ENCODE results near the gene TMEM72.

Gene TMEM72

GRCh38 chr10:44956717-44957706 is 45.9 kb downstream of the TMEM72 start:
- no peak for DNase-seq

GRCh38 chr10:44958196-44958897 is 47.2 kb downstream of the TMEM72 start:
- DNase-seq: no peak

GRCh38 chr10:44958898-44959246 is 47.7 kb downstream of the TMEM72 start:
- DNase-seq: no peak

GRCh38 chr10:44959247-44960087 is 48.3 kb downstream of the TMEM72 start, which contains the start of gene RASSF4:
RASSF4 (plus strand) TSS chr10:44959802; CDS start chr10:44970203, 10,401 bp downstream.
- DNase-seq: peak; percentile 64

DNA sequence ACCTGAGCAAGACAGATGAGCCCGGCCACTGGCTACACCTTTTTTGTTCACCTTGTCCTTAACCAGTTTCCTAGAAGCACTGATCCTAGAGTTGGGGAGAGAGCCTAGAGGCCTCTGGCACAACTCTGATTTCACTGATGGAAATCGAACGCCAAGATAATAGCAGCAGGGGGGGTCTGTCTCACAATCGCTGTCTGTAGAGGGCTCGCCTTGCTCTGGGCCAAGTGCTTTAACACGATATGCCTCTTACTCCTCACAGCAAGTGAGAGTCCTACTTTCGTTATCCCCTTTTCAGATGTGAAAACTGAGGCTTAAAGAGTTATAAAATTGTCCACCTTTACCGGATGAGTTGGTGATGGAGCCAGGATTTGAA is 48.9 kb downstream of the TMEM72 start:
- no peak for DNase-seq

DNA sequence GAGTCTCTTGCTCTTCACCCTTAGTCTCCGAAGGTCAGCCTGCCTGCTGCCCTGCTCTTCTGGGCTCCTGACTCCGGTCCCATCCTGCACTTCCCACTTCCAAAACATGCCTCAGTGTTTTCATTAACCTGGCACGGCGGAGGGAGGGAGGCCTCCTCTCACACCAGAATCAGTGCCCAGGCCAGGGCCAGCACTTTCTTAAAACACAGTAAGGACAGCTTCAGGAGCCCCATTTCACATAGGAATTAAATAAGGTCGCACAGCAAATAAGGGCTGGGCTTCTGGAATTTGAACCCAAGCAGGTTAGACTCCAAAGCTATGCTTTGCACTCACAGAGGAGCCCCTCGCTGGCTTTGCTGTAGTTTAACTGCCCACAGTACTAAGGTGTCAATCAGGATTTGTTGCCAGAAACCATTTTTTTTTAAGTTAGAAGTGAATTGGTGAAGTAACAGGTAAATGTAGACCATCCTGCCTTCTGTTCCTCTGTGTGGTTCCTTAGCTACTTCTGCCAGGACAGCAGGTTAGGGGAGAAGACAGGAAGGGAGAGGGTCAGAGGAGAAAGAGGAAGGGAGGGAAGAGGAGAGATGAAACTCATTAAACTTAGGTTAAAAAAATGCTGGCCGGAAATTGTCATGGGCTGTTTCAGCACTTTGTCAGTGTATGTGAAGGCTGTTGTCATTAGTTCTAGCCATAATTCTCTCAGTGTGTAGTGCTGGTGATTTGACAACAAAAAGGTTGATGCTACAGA is 49.5 kb downstream of the TMEM72 start:
- no peak for DNase-seq

DNA sequence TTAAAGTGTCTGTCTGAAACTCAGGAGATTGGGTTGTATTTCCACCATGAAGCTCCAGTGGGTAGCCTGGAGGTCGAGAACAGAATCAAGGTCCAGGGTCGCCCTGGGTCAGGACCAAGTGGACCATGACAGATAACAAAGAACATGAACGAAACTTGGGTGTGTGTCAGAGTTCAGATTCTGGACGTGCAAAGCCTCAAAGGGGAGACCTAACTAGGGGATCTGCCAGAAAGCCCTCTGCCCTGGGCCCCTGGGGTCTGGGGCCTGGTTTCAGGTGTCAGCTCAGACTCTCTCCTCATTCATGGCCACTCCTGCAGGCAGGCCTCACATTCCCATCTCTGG is 50.1 kb downstream of the TMEM72 start:
- no peak for DNase-seq

GRCh38 chr10:44961931-44962750 is 51.0 kb downstream of the TMEM72 start:
- no peak for DNase-seq

DNA sequence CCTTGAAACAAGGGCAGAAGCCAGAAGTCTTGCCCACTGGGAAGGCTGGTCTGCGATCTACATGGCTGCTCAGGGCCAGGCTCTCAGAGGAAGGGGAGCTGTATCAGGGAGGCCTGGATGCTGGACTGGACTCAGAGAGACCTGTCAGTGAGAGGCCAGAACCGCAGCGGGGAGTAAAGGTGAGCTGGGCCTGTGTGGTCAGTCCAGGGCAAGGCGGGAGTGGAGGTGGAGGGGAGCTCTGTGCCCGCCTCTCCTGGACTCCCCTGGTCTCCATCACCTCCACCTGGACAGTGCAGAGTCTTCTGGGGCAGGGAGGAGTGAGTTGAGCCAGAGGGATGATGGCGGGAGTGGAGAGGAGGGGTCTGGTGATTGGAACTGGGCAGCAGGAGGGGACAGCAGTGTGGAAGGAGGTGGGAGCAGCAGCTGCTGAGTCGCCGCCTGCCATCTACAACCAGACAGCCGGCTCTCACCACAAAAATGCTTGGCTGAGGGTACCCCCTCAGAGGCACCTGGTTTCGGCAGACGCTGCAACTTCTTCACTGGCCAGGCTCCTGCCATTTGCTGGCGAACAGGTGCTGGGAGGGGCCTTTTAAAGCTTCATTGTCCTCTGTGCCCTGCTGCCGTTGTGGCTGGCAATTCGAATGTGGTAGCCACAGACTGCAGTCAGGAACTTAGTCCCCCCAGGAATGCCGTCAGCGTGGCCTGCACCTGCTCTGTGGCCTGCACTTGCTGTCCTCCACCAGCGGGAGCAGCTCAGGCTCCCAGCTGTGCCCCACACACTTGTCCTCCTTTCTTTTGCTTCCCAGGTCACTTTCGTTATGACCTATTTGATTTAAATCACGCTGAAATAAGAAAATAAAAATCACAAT is 52.0 kb downstream of the TMEM72 start:
- DNase-seq: no peak

GRCh38 chr10:44963772-44964633 is 52.9 kb downstream of the TMEM72 start:
- no peak for DNase-seq

GRCh38 chr10:44965104-44965503 is 54.0 kb downstream of the TMEM72 start:
- DNase-seq: no peak

DNA sequence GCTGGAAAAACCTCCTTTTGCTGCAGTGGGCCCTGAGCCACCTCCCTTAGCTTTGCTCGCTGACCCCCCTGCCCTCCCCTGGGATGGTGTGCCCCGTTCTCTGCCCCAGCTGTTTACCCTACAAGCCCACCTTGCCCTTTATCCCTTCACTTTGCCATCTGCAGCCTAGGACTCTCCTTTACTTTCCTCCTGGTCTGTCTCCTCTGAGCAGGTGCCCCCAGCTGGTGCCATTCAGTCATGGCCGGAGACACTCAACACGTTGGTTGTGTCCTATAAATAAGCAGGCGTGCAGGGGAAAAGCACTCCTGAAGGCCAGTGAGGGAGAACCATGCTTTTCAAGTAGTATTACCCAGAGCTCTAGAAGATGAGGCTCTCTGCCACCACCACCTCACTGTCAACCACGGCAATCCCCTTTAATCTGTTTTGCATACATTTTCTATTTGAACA is 54.5 kb downstream of the TMEM72 start:
- no peak for DNase-seq

- DNase-seq: no peak
Observed at GRCh38 chr10:44966129-44966815, 55.1 kb downstream of the TMEM72 start.

DNA sequence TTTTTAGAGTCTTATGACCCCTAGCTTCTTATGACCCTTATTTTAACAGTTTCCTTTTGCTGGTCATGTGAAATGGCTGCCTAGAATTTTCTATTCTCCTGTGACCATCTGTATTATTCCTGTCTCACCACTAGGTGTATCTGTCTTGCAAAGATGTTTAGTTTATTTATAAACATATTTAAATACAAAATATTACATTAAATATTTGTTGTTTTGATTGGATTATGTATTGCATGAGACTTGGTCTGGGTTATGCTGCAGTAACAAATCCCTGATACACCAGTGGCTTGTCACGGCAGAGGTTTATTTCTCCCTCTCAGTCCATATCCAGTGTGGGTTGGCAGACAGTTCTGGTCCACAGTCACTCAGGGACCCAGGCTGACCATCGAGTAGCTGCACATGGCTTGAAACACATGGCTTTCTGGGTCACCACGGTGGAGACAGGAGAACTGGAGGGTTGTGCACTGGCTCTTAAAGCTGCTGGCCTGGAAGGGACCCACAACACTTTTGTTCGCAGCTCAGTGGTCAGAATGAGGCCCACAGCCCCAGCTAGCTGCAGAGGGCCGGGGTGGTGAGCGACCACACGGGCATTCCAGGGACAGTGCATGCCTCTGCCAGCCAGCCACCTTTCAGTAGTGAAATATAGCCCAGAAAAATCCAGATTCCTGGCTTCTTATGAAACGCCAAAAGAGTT is 55.8 kb downstream of the TMEM72 start:
- DNase-seq: no peak

DNA sequence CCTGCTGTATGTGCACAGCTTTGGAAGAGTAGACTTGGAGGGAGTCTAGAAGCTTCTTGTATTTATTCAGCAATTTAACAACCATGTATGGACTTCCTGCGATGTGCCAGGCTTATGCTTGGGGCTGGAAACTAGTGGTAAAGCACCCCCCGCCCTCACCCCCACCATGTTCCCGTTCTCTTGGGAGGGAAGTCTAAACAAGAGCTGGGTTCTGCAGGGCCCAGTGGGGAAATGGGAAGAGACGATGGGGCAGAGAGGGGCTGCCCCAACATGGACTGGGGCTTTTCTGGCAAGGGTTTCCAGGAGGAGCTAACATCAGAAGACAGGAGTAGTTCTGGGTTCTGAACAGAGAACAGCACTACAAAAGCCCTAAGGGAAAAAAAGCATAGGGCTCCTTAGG is 56.5 kb downstream of the TMEM72 start:
- DNase-seq: no peak

GRCh38 chr10:44968091-44968490 is 57.0 kb downstream of the TMEM72 start:
- DNase-seq: no peak

- DNase-seq: no peak
Observed at GRCh38 chr10:44968500-44969400, 57.6 kb downstream of the TMEM72 start.
